SK-N-SH (cell line): ENCODE measurements around the gene INF2. TPM values are rescaled to one million over a fixed set of nuclear protein-coding genes. Genes with fewer than 3 reads are reported as not detected.

ENCODE experiments used
- CTCF ChIA-PET: fragments of 300-600, 350-600 bp; formaldehyde crosslinking; extraction: SDS; loops from one replicate; lab custom pipeline; 2021; lab: Yijun Ruan, JAX
- POLR2A ChIA-PET: fragments of 350-600 bp; sonication (Branson Sonifier 250); formaldehyde crosslinking; extraction: SDS; loops from one replicate; lab custom pipeline; 2020; ENCODE audit warnings: antibody characterized with exemption, inconsistent platforms; lab: Yijun Ruan, JAX
- DNase-seq: peaks from one replicate; pipeline ENCODE4 v3.0.0; 2012
- H2AFZ ChIP-seq: fragments of 200-600 bp; sonication (generic); 2 replicates; pipeline ENCODE4 v1.8.1; 2016; ENCODE audit warnings: antibody characterized with exemption, mild to moderate bottlenecking, low read depth
- H3F3A ChIP-seq: fragments of 200-600 bp; sonication (generic); replicated peaks from 2 replicates; pipeline ENCODE3; 2016; ENCODE audit warnings: antibody characterized with exemption, mild to moderate bottlenecking; ENCODE audit not compliant: insufficient read depth
- H3K27ac ChIP-seq, 2 experiments: fragments of 200-500 bp in 1 of 2; fragments of 200-600 bp in 1 of 2; sonication (Bioruptor generic) in 1 of 2; sonication (generic), shearing (Covaris generic) in 1 of 2; 2 replicates each; pipeline versions ENCODE4 v1.5.1 to v1.6.1; 2014 to 2016; ENCODE audit warnings: low read depth in 2 of 2, inconsistent platforms in 1 of 2, low read length in 1 of 2, mild to moderate bottlenecking in 1 of 2, mixed read lengths in 1 of 2
- H3K27me3 ChIP-seq: fragments of 200-600 bp; sonication (generic), shearing (Covaris generic); 2 replicates; pipeline ENCODE4 v1.6.1; 2016; ENCODE audit warnings: mixed run types; ENCODE audit not compliant: insufficient read depth
- H3K36me3 ChIP-seq, 2 experiments: fragments of 200-500 bp in 1 of 2; fragments of 200-600 bp in 1 of 2; sonication (Bioruptor generic) in 1 of 2; sonication (generic) in 1 of 2; replicated peaks in 1 of 2; 2 replicates each; pipeline versions ENCODE3 to v1.5.1; 2014 to 2016; ENCODE audit warnings: low read length in 1 of 2, mild to moderate bottlenecking in 1 of 2; ENCODE audit not compliant: insufficient read depth in 2 of 2, control insufficient read depth in 1 of 2
- H3K4me1 ChIP-seq, 2 experiments: fragments of 200-500 bp in 1 of 2; fragments of 200-600 bp in 1 of 2; sonication (Bioruptor generic) in 1 of 2; sonication (generic), shearing (Covaris generic) in 1 of 2; 2 replicates each; pipeline versions ENCODE4 v1.5.1 to v1.6.1; 2014 to 2016; ENCODE audit warnings: low read depth in 1 of 2, low read length in 1 of 2, mixed run types in 1 of 2; ENCODE audit not compliant: insufficient read depth in 2 of 2, control insufficient read depth in 1 of 2
- H3K4me2 ChIP-seq: fragments of 200-600 bp; sonication (generic), shearing (Covaris generic); 2 replicates; pipeline ENCODE4 v1.6.1; 2017; ENCODE audit warnings: mixed run types
- H3K4me3 ChIP-seq, 2 experiments: fragments of 200-500 bp in 1 of 2; fragments of 200-600 bp in 1 of 2; sonication (Bioruptor generic) in 1 of 2; sonication (generic), shearing (Covaris generic) in 1 of 2; 2 replicates each; pipeline versions ENCODE4 v1.5.1 to v1.8.1; 2014 to 2016; ENCODE audit warnings: low read depth in 2 of 2, inconsistent platforms in 1 of 2, low read length in 1 of 2, mild to moderate bottlenecking in 1 of 2, mixed read lengths in 1 of 2, moderate library complexity in 1 of 2
- H3K79me2 ChIP-seq: fragments of 200-600 bp; sonication (generic); 2 replicates; pipeline ENCODE4 v1.8.1; 2017; ENCODE audit warnings: mild to moderate bottlenecking; ENCODE audit not compliant: insufficient read depth
- H3K9ac ChIP-seq: fragments of 200-600 bp; sonication (generic); 2 replicates; pipeline ENCODE4 v1.6.1; 2017; ENCODE audit warnings: mixed run types
- H3K9me2 ChIP-seq: fragments of 200-600 bp; sonication (generic); 2 replicates; pipeline ENCODE4 v1.6.1; 2017; ENCODE audit warnings: mixed run types
- H3K9me3 ChIP-seq: fragments of 200-600 bp; sonication (generic); 2 replicates; pipeline ENCODE4 v1.6.1; 2017; ENCODE audit warnings: mixed run types, mild to moderate bottlenecking, moderate library complexity
- H4K20me1 ChIP-seq: fragments of 200-600 bp; sonication (generic); 2 replicates; pipeline ENCODE4 v1.6.1; 2017; ENCODE audit warnings: mild to moderate bottlenecking, mixed run types; ENCODE audit not compliant: insufficient read depth
- CHD2 ChIP-seq: fragments of 150-350 bp; IDR thresholded peaks from 2 replicates; pipeline ENCODE4 v1.6.1; 2018; ENCODE audit warnings: low read length; ENCODE audit not compliant: partially characterized antibody
- EP300 ChIP-seq, 2 experiments: IDR thresholded peaks; 2 replicates each; pipeline versions ENCODE4 v1.4.0 to v1.6.1; 2012; ENCODE audit warnings: borderline replicate concordance in 1 of 2, low read depth in 1 of 2, low read length in 1 of 2
- FOXM1 ChIP-seq: IDR thresholded peaks from 2 replicates; pipeline ENCODE4 v1.4.0; 2012; ENCODE audit warnings: low read depth, mild to moderate bottlenecking
- GABPA ChIP-seq: IDR thresholded peaks from 2 replicates; pipeline ENCODE4 v1.4.0; 2012; ENCODE audit warnings: low read depth, mild to moderate bottlenecking
- JUND ChIP-seq: IDR thresholded peaks from 2 replicates; pipeline ENCODE4 v1.4.0; 2012
- RCOR1 ChIP-seq: fragments of 150-350 bp; IDR thresholded peaks from 2 replicates; pipeline ENCODE4 v1.6.1; 2017; ENCODE audit warnings: antibody characterized with exemption, low read length
- SMC3 ChIP-seq: IDR thresholded peaks from 2 replicates; pipeline ENCODE4 v1.6.1; 2012; ENCODE audit warnings: low read depth, low read length, improper control_type of control experiment
- TCF12 ChIP-seq: IDR thresholded peaks from 2 replicates; pipeline ENCODE4 v1.4.0; 2012
- WGBS: methylation state at CpG from one replicate; pipeline ENCODE4 v1.1.6; 2017; ENCODE audit warnings: low lambda C conversion rate; 5-methylcytosine and 5-hydroxymethylcytosine counted together
- polyA plus RNA-seq, 3 experiments: library from polyadenylated mRNA; depleted of rRNA; stranded (reverse); fragments of >200 nt; gene quantifications; 2 replicates each; pipeline ENCODE4 v1.2.3, GENCODE V29; 2012
- TF ChIP-seq, protein P1 (sequence below): fragments of 150-350 bp; IDR thresholded peaks from 2 replicates; pipeline ENCODE4 v1.6.1; 2017; ENCODE audit warnings: antibody characterized with exemption, low read length, low read depth, borderline replicate concordance
- TF ChIP-seq, protein P2 (sequence below): fragments of 150-350 bp; IDR thresholded peaks from 2 replicates; pipeline ENCODE4 v1.6.1; 2016; ENCODE audit warnings: mild to moderate bottlenecking, low read depth, low read length
- TF ChIP-seq, protein P3 (sequence below): fragments of 200-600 bp; sonication (generic); IDR thresholded peaks from 2 replicates; pipeline ENCODE4 v1.6.1; 2017; ENCODE audit warnings: antibody characterized with exemption, mild to moderate bottlenecking, moderate library complexity
- TF ChIP-seq, protein P4 (sequence below): IDR thresholded peaks from 2 replicates; pipeline ENCODE4 v1.6.1; 2012; ENCODE audit warnings: mild to moderate bottlenecking, low read depth, low read length, moderate library complexity

INF2 gene
- polyA plus RNA-seq, 1 of the 3 experiments (the other 2 are of a cell fraction) = 32.5 TPM

DNA sequence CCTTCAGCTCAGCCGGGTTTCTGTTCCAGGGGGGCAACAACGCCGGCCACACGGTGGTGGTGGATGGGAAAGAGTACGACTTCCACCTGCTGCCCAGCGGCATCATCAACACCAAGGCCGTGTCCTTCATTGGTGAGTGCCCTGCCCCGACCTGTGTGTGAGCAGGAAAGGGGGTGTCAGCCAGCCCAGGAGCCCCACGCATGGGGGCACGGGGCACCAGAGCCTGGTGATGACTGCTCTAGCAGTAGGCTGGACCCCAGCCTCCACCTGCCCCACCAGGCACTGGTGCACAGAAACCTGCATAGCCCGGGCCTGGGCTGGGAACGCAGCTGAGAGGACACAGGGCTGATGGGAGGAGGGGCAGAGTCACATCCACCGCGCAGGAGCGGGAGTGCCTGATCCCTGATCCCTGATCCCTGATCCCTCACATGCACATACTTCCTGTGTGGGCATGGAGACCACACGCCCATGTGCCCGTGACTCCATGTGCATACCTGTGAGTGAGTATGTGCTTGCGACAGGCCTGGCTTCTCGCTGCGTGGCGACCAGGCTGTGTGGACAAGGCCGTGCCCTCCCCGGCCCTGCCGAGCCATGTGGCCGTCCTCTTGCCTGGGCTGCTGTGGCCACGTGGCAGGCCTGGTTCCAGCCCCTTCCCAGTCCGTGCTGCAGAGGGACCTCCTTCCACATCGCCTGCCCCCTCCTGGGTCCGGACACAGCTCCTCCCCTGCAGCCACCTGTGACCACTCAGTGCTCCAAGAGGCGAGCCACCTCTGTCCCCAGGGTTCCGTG is 45.8 kb downstream of the INF2 start:
- H3K4me3 ChIP-seq = no peak overlapping the region
- H3K79me2 ChIP-seq = no peaks in the 10 kb centered on the region
- H2AFZ ChIP-seq = no peak overlapping the region
- H3K9me3 ChIP-seq = no peaks in the 10 kb centered on the region
- POLR2A ChIA-PET = no interaction called here
- no peak overlapping the region for H3K4me2 ChIP-seq
- no peaks in the 10 kb centered on the region for H4K20me1 ChIP-seq
- H3K36me3 ChIP-seq = no peaks in the 10 kb centered on the region
- H3F3A ChIP-seq = no peaks in the 10 kb centered on the region
- CTCF ChIA-PET = interaction anchor here (1.2 to 4.4 kb wide), 4 partner anchors 11 to 41 kb away, joined by 3 to 21 read pairs (median 6); partner anchors contain the start of gene ADSS1
- TF ChIP-seq SMC3 (no peak), FOXM1 (no peak), GABPA (no peak), RCOR1 (no peak), JUND (no peak), CHD2 (no peak), EP300 (IDR thresholded peaks at IDR 0.05; ENCODE audit: borderline replicate concordance in 1 of 2, low read depth in 1 of 2, low read length in 1 of 2) (no peak), TCF12 (no peak)
- TF ChIP-seq, protein P1, sequence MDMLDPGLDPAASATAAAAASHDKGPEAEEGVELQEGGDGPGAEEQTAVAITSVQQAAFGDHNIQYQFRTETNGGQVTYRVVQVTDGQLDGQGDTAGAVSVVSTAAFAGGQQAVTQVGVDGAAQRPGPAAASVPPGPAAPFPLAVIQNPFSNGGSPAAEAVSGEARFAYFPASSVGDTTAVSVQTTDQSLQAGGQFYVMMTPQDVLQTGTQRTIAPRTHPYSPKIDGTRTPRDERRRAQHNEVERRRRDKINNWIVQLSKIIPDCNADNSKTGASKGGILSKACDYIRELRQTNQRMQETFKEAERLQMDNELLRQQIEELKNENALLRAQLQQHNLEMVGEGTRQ = no peak
- TF ChIP-seq, protein P2, sequence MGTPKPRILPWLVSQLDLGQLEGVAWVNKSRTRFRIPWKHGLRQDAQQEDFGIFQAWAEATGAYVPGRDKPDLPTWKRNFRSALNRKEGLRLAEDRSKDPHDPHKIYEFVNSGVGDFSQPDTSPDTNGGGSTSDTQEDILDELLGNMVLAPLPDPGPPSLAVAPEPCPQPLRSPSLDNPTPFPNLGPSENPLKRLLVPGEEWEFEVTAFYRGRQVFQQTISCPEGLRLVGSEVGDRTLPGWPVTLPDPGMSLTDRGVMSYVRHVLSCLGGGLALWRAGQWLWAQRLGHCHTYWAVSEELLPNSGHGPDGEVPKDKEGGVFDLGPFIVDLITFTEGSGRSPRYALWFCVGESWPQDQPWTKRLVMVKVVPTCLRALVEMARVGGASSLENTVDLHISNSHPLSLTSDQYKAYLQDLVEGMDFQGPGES = no peak
- TF ChIP-seq, protein P3, sequence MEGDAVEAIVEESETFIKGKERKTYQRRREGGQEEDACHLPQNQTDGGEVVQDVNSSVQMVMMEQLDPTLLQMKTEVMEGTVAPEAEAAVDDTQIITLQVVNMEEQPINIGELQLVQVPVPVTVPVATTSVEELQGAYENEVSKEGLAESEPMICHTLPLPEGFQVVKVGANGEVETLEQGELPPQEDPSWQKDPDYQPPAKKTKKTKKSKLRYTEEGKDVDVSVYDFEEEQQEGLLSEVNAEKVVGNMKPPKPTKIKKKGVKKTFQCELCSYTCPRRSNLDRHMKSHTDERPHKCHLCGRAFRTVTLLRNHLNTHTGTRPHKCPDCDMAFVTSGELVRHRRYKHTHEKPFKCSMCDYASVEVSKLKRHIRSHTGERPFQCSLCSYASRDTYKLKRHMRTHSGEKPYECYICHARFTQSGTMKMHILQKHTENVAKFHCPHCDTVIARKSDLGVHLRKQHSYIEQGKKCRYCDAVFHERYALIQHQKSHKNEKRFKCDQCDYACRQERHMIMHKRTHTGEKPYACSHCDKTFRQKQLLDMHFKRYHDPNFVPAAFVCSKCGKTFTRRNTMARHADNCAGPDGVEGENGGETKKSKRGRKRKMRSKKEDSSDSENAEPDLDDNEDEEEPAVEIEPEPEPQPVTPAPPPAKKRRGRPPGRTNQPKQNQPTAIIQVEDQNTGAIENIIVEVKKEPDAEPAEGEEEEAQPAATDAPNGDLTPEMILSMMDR = no peak
- TF ChIP-seq, protein P4, sequence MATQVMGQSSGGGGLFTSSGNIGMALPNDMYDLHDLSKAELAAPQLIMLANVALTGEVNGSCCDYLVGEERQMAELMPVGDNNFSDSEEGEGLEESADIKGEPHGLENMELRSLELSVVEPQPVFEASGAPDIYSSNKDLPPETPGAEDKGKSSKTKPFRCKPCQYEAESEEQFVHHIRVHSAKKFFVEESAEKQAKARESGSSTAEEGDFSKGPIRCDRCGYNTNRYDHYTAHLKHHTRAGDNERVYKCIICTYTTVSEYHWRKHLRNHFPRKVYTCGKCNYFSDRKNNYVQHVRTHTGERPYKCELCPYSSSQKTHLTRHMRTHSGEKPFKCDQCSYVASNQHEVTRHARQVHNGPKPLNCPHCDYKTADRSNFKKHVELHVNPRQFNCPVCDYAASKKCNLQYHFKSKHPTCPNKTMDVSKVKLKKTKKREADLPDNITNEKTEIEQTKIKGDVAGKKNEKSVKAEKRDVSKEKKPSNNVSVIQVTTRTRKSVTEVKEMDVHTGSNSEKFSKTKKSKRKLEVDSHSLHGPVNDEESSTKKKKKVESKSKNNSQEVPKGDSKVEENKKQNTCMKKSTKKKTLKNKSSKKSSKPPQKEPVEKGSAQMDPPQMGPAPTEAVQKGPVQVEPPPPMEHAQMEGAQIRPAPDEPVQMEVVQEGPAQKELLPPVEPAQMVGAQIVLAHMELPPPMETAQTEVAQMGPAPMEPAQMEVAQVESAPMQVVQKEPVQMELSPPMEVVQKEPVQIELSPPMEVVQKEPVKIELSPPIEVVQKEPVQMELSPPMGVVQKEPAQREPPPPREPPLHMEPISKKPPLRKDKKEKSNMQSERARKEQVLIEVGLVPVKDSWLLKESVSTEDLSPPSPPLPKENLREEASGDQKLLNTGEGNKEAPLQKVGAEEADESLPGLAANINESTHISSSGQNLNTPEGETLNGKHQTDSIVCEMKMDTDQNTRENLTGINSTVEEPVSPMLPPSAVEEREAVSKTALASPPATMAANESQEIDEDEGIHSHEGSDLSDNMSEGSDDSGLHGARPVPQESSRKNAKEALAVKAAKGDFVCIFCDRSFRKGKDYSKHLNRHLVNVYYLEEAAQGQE = no peak
- no peak for DNase-seq
- H3K27ac ChIP-seq = no peak overlapping the region
- no peaks in the 10 kb centered on the region for H3K27me3 ChIP-seq
- H3K4me1 ChIP-seq = peaks cover 0 to 6% of the 10 kb centered on the region in 2 experiments; a peak in 1 of 4 replicates
- H3K9ac ChIP-seq = no peak overlapping the region
- H3K9me2 ChIP-seq = no peaks in the 10 kb centered on the region
- WGBS = 88% methylated on average over 11 of the region's 31 CpGs
